Ectodermal cell (in vitro differentiated cells): ENCODE results near the gene CAP1.

Source experiments
- H3K27ac ChIP-seq: 2 replicates; pipeline ENCODE4 v1.7.0; 2013; ENCODE audit warnings: mild to moderate bottlenecking, low read depth, low read length; ENCODE audit not compliant: insufficient read depth, poor library complexity, severe bottlenecking
- H3K27me3 ChIP-seq: 2 replicates; pipeline ENCODE4 v1.7.0; 2013; ENCODE audit warnings: mild to moderate bottlenecking, low read length; ENCODE audit not compliant: insufficient read depth, control insufficient read depth, poor library complexity, severe bottlenecking
- H3K36me3 ChIP-seq: one replicate; pipeline ENCODE4 v1.7.0; 2013; ENCODE audit warnings: low read length; ENCODE audit not compliant: control insufficient read depth, insufficient read depth
- H3K4me1 ChIP-seq: one replicate; pipeline ENCODE4 v1.7.0; 2013; ENCODE audit warnings: low read length; ENCODE audit not compliant: control insufficient read depth, insufficient read depth
- H3K4me3 ChIP-seq: 2 replicates; pipeline ENCODE4 v1.7.0; 2013; ENCODE audit warnings: low read depth, low read length, control low read depth; ENCODE audit not compliant: insufficient read depth
- H3K9me3 ChIP-seq: 2 replicates; pipeline ENCODE4 v1.7.0; 2013; ENCODE audit warnings: mild to moderate bottlenecking, low read length, moderate library complexity; ENCODE audit not compliant: control insufficient read depth
- WGBS, 2 experiments: methylation state at CpG; one replicate each; pipeline ENCODE4 v1.1.7; 2013; ENCODE audit warnings: missing lambda C conversion rate in 2 of 2; 5-methylcytosine and 5-hydroxymethylcytosine counted together

CAP1 gene

DNA sequence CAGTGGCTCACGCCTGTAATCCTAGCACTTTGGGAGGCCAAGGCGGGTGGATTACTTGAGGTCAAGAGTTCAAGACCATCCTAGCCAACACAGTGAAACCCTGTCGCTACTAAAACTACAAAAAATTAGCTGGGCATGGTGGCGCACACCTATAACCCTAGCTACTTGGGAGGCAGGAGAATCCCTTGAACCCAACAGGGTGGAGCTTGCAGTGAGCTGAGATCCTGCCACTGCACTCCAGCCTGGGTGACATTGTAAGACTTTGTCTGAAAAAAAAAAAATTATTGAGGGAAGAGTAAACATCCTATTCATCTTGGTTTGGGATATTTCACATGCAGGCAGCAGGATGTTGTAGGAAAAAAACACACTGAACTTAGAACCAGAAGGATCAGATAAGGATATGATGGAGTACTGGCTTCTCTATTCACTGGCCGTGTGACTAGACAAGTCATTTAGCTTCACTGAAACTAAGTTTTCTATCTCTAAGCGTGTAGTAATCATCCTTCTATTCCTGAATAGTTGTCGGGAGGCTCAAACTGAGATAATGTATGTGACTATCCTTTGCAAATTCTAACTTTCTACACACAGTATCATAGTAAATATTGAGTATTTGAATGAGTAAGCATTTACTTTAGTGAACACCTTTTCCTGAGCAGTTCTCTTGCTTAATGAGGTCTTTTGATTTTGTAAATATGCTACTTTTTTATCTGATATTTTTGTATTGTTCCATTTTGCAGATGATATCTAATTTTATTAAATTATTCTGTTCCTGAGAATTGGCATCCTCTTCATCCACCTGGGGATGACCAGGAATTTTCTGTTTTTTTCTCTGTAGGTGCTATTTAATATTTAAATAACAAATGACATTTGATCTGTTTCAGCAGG, 18.2 kb downstream of the CAP1 start:
- H3K27me3 ChIP-seq = no peaks in the 10 kb centered on the region
- 91 to 94% methylated on average over 6 to 7 of the region's 7 CpGs for WGBS, 2 experiments
- H3K4me1 ChIP-seq = no peaks in the 10 kb centered on the region
- H3K9me3 ChIP-seq = no peaks in the 10 kb centered on the region
- H3K36me3 ChIP-seq = peaks cover 21% of the 10 kb centered on the region
- H3K4me3 ChIP-seq = no peak overlapping the region
- no peak overlapping the region for H3K27ac ChIP-seq

DNA sequence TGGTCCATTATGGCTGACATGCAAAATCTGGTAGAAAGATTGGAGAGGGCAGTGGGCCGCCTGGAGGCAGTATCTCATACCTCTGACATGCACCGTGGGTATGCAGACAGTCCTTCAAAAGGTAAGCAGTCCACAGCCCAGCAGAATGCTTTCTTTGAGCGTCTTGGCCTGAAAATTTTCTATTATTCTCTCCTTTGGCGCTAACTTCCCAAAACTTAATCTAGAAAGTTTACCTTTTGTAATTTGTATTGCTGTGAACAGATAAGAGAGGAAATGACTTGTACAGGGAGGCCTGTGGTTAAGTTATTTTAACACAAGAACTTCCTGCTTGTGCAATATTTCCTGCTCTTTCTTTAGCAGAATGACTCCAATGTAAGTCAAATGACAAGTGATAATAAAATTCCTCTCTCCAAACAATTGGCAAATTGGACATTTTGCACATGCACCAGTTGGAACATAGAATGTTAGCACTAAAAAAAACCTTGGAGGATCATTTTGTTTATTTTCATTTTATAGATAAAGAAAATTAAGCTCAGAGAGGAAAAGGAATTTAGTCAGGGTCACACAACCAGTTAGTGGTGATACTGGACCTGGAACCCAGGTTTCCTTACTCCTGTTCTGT, 18.9 kb downstream of the CAP1 start:
- Histone ChIP-seq H3K9me3 (no peaks in the 10 kb centered on the region), H3K27ac (no peak overlapping the region), H3K36me3 (peaks cover 27% of the 10 kb centered on the region), H3K4me1 (no peaks in the 10 kb centered on the region), H3K4me3 (no peak overlapping the region), H3K27me3 (no peaks in the 10 kb centered on the region)
- WGBS, 2 experiments = 59 to 70% methylated on average over 3 to 4 of the region's 4 CpGs

DNA sequence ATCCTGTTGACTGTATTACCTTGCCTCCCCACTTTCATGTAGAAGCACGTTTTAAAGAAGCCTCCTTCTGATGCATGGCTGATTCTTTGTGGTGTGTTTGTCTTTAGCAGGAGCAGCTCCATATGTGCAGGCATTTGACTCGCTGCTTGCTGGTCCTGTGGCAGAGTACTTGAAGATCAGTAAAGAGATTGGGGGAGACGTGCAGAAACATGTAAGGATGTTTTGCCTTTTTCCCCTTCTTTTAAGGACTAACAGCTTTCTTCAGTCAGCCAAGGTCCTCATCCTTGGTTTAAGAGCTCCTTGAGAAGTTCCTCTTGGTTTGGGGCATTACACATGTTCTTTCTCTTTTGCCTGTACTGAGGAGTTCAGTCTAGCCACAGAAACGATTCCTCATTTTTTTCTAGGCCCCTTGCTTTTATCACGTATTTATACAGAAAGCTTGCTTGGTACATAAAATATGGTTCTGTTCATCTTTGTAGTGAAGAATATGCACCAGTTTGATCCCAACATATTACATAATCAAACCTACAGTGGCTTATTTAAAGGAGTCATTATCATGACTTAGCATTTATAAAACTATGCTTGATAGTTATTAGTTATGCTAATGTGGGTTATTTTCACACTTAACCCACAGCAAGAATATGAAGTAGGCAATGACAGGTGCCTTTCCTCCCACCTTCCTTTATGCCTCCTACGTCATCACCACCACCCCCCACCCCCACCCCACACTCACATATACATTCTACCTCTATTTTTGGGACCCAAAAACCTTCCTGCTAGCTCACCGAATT, 19.6 kb downstream of the CAP1 start:
- Histone ChIP-seq H3K9me3 (no peaks in the 10 kb centered on the region), H3K27ac (no peak overlapping the region), H3K36me3 (peaks cover 34% of the 10 kb centered on the region), H3K4me1 (no peaks in the 10 kb centered on the region), H3K4me3 (no peak overlapping the region), H3K27me3 (no peaks in the 10 kb centered on the region)
- 88 to 91% methylated on average over 6 to 7 of the region's 7 CpGs for WGBS, 2 experiments

DNA sequence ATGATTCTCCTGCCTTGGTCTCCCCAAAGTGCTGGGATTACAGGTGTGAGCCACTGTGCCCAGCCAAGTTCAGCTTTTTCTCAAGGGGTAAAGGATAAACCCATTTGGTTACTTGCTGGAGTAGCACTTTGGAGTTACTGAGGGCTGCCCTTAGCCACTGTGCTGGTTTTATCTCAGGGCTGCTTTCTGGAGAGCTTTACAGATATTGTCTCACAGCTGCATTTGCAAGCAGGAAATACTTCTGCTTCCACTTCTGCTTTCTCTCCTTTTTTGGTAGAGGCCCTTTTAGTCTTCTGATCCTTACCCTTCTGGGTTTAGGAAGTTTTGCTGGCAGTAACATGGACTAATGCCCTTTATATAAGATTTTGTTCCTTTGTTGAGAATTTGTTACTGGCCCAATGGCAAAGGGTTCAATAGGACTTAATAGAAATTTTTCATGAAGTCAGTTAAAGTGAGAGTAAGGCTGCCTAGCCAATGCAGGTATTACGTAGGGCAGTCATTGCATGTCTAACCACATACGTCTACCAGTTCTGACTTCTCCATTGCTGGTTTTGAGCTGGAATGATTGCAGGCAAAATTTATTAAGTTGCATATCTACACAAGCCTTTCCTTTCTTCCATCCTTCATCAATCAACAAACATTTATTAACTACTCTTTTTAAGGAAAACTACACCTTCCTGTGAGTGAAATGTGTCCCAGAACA, 24.4 kb downstream of the CAP1 start:
- Histone ChIP-seq H3K27ac (no peak overlapping the region), H3K4me3 (no peak overlapping the region), H3K4me1 (no peaks in the 10 kb centered on the region), H3K27me3 (no peaks in the 10 kb centered on the region), H3K9me3 (no peaks in the 10 kb centered on the region), H3K36me3 (peaks cover 43% of the 10 kb centered on the region)
- 97% methylated on average over 2 of the region's 2 CpGs for WGBS, 2 experiments

DNA sequence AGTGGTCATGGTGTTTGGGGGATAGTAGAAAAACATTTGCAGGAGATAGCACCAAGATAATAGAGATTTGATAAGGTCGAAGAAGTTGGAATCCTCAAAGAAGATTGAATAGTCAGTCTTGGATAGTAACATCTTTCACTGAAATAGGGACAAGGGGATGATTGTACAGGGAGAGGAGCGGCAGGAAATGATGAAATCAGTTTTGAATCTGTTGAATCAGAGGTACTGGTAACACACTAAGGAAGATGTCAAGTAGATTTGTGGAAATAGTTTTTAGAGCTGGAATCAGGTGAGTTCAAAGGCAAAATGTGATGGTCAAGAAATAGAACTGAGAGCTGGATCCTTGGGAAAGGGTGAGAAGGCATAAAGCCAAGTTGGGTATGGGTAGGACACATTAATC, 26.5 kb downstream of the CAP1 start:
- WGBS, 2 experiments = 92 to 99% methylated on average over 2 of the region's 2 CpGs
- H3K27me3 ChIP-seq = no peaks in the 10 kb centered on the region
- H3K9me3 ChIP-seq = no peaks in the 10 kb centered on the region
- no peak overlapping the region for H3K27ac ChIP-seq
- H3K4me3 ChIP-seq = no peak overlapping the region
- H3K4me1 ChIP-seq = no peaks in the 10 kb centered on the region
- peaks cover 37% of the 10 kb centered on the region for H3K36me3 ChIP-seq

DNA sequence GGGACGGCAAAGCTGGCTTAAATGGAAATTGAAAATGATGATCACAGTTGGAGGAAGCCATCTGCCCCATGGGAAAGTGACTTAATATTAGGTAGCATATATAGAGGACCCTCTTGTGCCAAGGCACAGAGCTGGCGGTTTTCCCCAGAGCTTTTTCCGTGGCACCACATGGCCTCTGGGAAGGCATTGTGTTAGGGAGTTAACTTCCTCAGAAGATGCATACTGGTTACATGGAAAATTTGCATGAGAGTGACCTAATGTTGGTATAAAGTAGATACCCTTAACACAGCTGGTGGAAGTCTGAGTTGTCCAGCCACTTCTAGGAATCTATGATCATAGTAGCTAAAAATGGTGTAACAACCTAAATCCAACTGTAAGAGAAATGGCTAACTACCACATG, 27.3 kb downstream of the CAP1 start:
- H3K36me3 ChIP-seq = peaks cover 42% of the 10 kb centered on the region
- no peaks in the 10 kb centered on the region for H3K9me3 ChIP-seq
- no peaks in the 10 kb centered on the region for H3K4me1 ChIP-seq
- no peaks in the 10 kb centered on the region for H3K27me3 ChIP-seq
- H3K27ac ChIP-seq = no peak overlapping the region
- 95 to 96% methylated on average over 3 of the region's 3 CpGs for WGBS, 2 experiments
- no peak overlapping the region for H3K4me3 ChIP-seq

DNA sequence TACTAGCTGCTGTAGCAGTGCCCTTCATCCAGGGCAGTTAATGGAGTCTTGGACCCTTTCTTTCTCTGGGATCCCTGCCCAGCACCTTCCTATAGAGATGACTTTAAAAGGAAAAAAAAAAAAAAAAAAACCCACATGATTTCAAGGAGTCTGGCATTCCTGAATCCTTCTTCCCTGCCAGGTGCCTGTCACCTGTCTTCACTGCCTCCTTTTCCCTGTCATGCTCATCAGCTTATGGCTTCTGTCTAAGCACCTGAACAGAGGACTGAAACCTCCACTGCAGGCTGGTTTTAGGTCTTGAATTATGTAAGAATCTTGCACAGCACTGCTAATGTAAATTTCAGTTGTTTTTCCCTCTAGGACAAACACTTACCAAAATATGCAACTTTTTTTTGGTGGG, 31.6 kb downstream of the CAP1 start:
- H3K9me3 ChIP-seq = no peaks in the 10 kb centered on the region
- H3K27ac ChIP-seq = no peak overlapping the region
- no peak overlapping the region for H3K4me3 ChIP-seq
- H3K27me3 ChIP-seq = no peaks in the 10 kb centered on the region
- peaks cover 37% of the 10 kb centered on the region for H3K36me3 ChIP-seq
- no peaks in the 10 kb centered on the region for H3K4me1 ChIP-seq

DNA sequence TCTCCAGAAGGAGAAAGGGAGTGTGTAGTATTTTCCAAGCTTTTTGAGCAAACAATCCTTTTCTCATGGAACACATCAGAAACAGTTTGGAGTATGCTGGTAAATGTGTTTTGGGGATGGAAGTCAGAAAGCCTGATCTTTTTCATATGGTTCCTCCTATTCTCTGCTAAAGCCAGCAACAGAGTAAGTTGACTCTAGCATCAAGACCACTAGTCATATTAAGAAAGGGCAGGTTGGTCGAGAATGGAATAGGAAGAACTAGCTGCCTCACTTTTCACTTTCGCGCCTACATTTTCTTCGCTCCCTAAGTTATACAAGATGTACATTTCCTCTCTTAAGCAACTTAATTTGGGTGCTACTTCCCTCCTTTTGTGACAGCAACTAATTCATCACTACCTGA, 32.5 kb downstream of the CAP1 start:
- WGBS, 2 experiments = 93 to 94% methylated on average over 4 of the region's 4 CpGs

DNA sequence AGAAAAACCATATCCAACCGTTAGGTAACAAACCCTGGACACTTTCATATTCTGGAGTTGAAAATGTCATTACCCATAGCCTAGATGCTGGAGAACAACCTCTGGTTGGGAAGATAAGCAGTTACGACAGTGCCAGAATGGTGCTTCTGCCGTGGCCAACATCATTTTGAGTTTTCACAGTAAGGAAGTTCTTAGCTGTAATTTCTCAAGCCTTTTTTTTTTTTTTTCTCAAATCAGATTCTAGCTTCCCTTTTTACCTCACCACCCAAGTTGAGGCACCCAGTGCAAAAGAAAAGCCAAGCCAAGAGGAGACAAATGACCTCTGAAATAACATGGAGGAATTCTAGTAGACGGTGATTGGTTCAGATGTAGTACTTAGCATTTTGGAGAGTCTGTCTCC, 34.7 kb downstream of the CAP1 start:
- peaks cover 39% of the 10 kb centered on the region for H3K36me3 ChIP-seq
- H3K4me3 ChIP-seq = no peak overlapping the region
- WGBS, 2 experiments = 95% methylated on average over 4 of the region's 4 CpGs
- no peaks in the 10 kb centered on the region for H3K9me3 ChIP-seq
- H3K27me3 ChIP-seq = no peaks in the 10 kb centered on the region
- H3K27ac ChIP-seq = no peak overlapping the region
- H3K4me1 ChIP-seq = no peaks in the 10 kb centered on the region

More for the DNA sequence above, 32.5 kb downstream of the CAP1 start:
- no peaks in the 10 kb centered on the region for H3K9me3 ChIP-seq
- no peaks in the 10 kb centered on the region for H3K4me1 ChIP-seq
- H3K36me3 ChIP-seq = peaks cover 36% of the 10 kb centered on the region
- H3K4me3 ChIP-seq = no peak overlapping the region
- H3K27me3 ChIP-seq = no peaks in the 10 kb centered on the region
- no peak overlapping the region for H3K27ac ChIP-seq
